GM12892 (cell line): ENCODE measurements around the gene SDK2.

Experiments used
- POLR2A ChIP-seq: IDR thresholded peaks from 2 replicates; pipeline ENCODE4 v1.6.1; 2011; ENCODE audit warnings: low read depth, low read length, control low read depth
- POLR2AphosphoS5 ChIP-seq: IDR thresholded peaks from 2 replicates; pipeline ENCODE4 v1.6.1; 2011; ENCODE audit warnings: low read depth, low read length, control low read depth

DNA sequence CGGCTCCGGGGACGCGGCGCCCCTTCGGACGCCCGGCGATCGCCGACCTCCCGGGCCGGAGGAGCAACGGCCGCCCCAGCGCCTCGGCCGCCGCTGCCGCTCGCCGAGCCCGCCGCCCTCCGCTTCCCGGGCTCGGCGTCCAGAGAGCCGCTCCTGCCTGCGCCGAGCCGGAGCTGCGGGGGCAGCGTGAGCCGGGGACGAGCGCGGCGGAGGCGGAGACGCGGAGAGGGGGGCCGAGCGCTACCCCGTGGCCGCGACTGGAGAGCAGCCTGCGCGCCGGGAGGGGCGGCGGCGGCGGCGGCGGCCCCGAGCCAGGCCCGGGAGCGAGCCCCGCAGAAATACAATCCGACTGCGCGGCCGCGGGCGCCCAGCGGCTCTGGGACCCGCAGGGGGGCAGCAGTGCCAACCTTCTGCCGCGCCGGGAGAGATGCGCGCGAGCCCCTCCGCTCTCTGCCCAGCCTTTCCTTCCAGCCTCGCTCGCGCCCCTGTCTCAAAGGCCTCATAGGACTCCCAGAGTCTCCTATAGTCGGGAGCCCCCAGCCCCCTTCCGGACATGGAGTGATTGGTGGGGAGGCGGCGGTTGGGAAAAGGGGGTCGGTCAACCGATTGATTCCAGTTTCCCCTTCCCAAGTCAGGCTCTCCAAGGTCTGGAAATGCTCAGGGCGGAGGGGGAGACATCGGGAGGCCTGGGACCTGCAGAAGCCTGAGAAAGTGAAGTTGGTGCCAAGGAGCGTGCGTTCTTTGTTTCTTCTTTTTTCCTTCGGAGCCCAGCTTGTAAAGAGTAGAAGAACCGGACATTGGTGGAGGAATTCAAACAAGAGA is 1.0 kb upstream of the SDK2 start:
- TF ChIP-seq POLR2A (no peak), POLR2AphosphoS5 (no peak)
